Central memory CD8-positive, alpha-beta T cell (primary cell): ENCODE measurements around the gene UBE2E2.

Source experiments
- ATAC-seq: fragments of 150-1000 bp; cut with Tn5 transposase; replicated peaks from 2 replicates; pipeline ENCODE4 v1.10.0; 2022; ENCODE audit warnings: mild to moderate bottlenecking, moderate FRiP score, moderate number of reproducible peaks; ENCODE audit not compliant: poor library complexity, severe bottlenecking; ENCODE audit errors: extremely low read depth
- DNase-seq, 2 donors: peaks; one replicate each; pipeline ENCODE4 v3.0.0; 2021; ENCODE audit warnings: low spot score in 2 of 2
- H3K27ac Mint-ChIP-seq: one replicate; pipeline ENCODE4 v1.8.0; 2022; ENCODE audit warnings: low read depth, mild to moderate bottlenecking, moderate library complexity, mixed read lengths
- H3K27me3 Mint-ChIP-seq: one replicate; pipeline ENCODE4 v1.8.0; 2022; ENCODE audit warnings: mixed read lengths
- H3K36me3 Mint-ChIP-seq: one replicate; pipeline ENCODE4 v1.8.0; 2022; ENCODE audit warnings: mild to moderate bottlenecking, moderate library complexity, mixed read lengths; ENCODE audit not compliant: insufficient read depth
- H3K4me1 Mint-ChIP-seq: one replicate; pipeline ENCODE4 v1.8.0; 2022; ENCODE audit warnings: mixed read lengths
- H3K4me3 Mint-ChIP-seq: one replicate; pipeline ENCODE4 v1.8.0; 2022; ENCODE audit warnings: mild to moderate bottlenecking, moderate library complexity, mixed read lengths
- H3K9me3 Mint-ChIP-seq: one replicate; pipeline ENCODE4 v1.8.0; 2022; ENCODE audit warnings: mixed read lengths

UBE2E2 gene

GRCh38 chr3:23402728-23403492, 199.8 kb downstream of the UBE2E2 start:
- DNase-seq (no peak), ATAC-seq (no peak)
- H3K27me3 Mint-ChIP-seq = no peaks in the 10 kb centered on the region
- H3K36me3 Mint-ChIP-seq = no peaks in the 10 kb centered on the region
- H3K9me3 Mint-ChIP-seq = peaks cover 5% of the 10 kb centered on the region
- no peak overlapping the region for H3K4me3 Mint-ChIP-seq
- no peaks in the 10 kb centered on the region for H3K4me1 Mint-ChIP-seq
- H3K27ac Mint-ChIP-seq = no peak overlapping the region

GRCh38 chr3:23404246-23404645, 201.1 kb downstream of the UBE2E2 start:
- peaks cover 5% of the 10 kb centered on the region for H3K9me3 Mint-ChIP-seq
- no peak overlapping the region for H3K27ac Mint-ChIP-seq
- ATAC-seq = no peak
- no peak overlapping the region for H3K4me3 Mint-ChIP-seq
- H3K4me1 Mint-ChIP-seq = no peaks in the 10 kb centered on the region
- no peaks in the 10 kb centered on the region for H3K27me3 Mint-ChIP-seq
- no peak for DNase-seq
- H3K36me3 Mint-ChIP-seq = no peaks in the 10 kb centered on the region

- ATAC-seq = no peak
- peaks cover 5% of the 10 kb centered on the region for H3K9me3 Mint-ChIP-seq
- H3K27ac Mint-ChIP-seq = no peak overlapping the region
- H3K36me3 Mint-ChIP-seq = no peaks in the 10 kb centered on the region
- no peaks in the 10 kb centered on the region for H3K4me1 Mint-ChIP-seq
- H3K4me3 Mint-ChIP-seq = no peak overlapping the region
- DNase-seq = no peak
- H3K27me3 Mint-ChIP-seq = no peaks in the 10 kb centered on the region
Observed at GRCh38 chr3:23405081-23405480, 202.0 kb downstream of the UBE2E2 start.

GRCh38 chr3:23406601-23407000, 203.5 kb downstream of the UBE2E2 start:
- no peaks in the 10 kb centered on the region for H3K4me1 Mint-ChIP-seq
- no peaks in the 10 kb centered on the region for H3K36me3 Mint-ChIP-seq
- H3K27me3 Mint-ChIP-seq = peaks cover 12% of the 10 kb centered on the region
- no peak for ATAC-seq
- no peak overlapping the region for H3K4me3 Mint-ChIP-seq
- peaks cover 5% of the 10 kb centered on the region for H3K9me3 Mint-ChIP-seq
- no peak for DNase-seq
- H3K27ac Mint-ChIP-seq = no peak overlapping the region

GRCh38 chr3:23418026-23418425, 214.9 kb downstream of the UBE2E2 start:
- H3K36me3 Mint-ChIP-seq = peaks cover 2% of the 10 kb centered on the region
- no peaks in the 10 kb centered on the region for H3K4me1 Mint-ChIP-seq
- ATAC-seq (no peak), DNase-seq (no peak)
- H3K27me3 Mint-ChIP-seq = no peaks in the 10 kb centered on the region
- no peak overlapping the region for H3K4me3 Mint-ChIP-seq
- no peak overlapping the region for H3K27ac Mint-ChIP-seq
- peaks cover 6% of the 10 kb centered on the region for H3K9me3 Mint-ChIP-seq

- ATAC-seq = no peak
- peaks cover 12% of the 10 kb centered on the region for H3K27me3 Mint-ChIP-seq
- H3K9me3 Mint-ChIP-seq = no peaks in the 10 kb centered on the region
- H3K36me3 Mint-ChIP-seq = peaks cover 2% of the 10 kb centered on the region
- H3K4me1 Mint-ChIP-seq = no peaks in the 10 kb centered on the region
- no peak overlapping the region for H3K4me3 Mint-ChIP-seq
- H3K27ac Mint-ChIP-seq = no peak overlapping the region
- no peak for DNase-seq
Observed at GRCh38 chr3:23421811-23422516, 218.8 kb downstream of the UBE2E2 start.

GRCh38 chr3:23422517-23422851, 219.4 kb downstream of the UBE2E2 start:
- DNase-seq = no peak
- Mint-ChIP-seq H3K4me3 (no peak overlapping the region), H3K9me3 (no peaks in the 10 kb centered on the region), H3K27me3 (peaks cover 12% of the 10 kb centered on the region), H3K4me1 (no peaks in the 10 kb centered on the region), H3K36me3 (peaks cover 2% of the 10 kb centered on the region), H3K27ac (no peak overlapping the region)
- no peak for ATAC-seq

- Mint-ChIP-seq H3K4me3 (no peak overlapping the region), H3K27ac (no peak overlapping the region), H3K4me1 (no peaks in the 10 kb centered on the region), H3K9me3 (no peaks in the 10 kb centered on the region), H3K36me3 (peaks cover 2% of the 10 kb centered on the region), H3K27me3 (peaks cover 12% of the 10 kb centered on the region)
- ATAC-seq (no peak), DNase-seq (no peak)
Observed at GRCh38 chr3:23425410-23425809, 222.3 kb downstream of the UBE2E2 start.

- no peak overlapping the region for H3K4me3 Mint-ChIP-seq
- peaks cover 6% of the 10 kb centered on the region for H3K4me1 Mint-ChIP-seq
- no peak for DNase-seq
- H3K27me3 Mint-ChIP-seq = peaks cover 4% of the 10 kb centered on the region
- H3K36me3 Mint-ChIP-seq = peaks cover 2% of the 10 kb centered on the region
- no peaks in the 10 kb centered on the region for H3K9me3 Mint-ChIP-seq
- no peak overlapping the region for H3K27ac Mint-ChIP-seq
- no peak for ATAC-seq
Observed at GRCh38 chr3:23430781-23431398, 227.8 kb downstream of the UBE2E2 start.

- DNase-seq (no peak), ATAC-seq (no peak)
- no peak overlapping the region for H3K4me3 Mint-ChIP-seq
- peaks cover 6% of the 10 kb centered on the region for H3K4me1 Mint-ChIP-seq
- H3K27me3 Mint-ChIP-seq = peaks cover 3% of the 10 kb centered on the region
- H3K9me3 Mint-ChIP-seq = no peaks in the 10 kb centered on the region
- H3K27ac Mint-ChIP-seq = no peak overlapping the region
- H3K36me3 Mint-ChIP-seq = peaks cover 2% of the 10 kb centered on the region
Observed at GRCh38 chr3:23431764-23432163, 228.6 kb downstream of the UBE2E2 start.

GRCh38 chr3:23435318-23435717, 232.2 kb downstream of the UBE2E2 start:
- ATAC-seq = no peak
- no peak for DNase-seq
- Mint-ChIP-seq H3K4me3 (no peak overlapping the region), H3K27me3 (peaks cover 15% of the 10 kb centered on the region), H3K4me1 (peaks cover 6% of the 10 kb centered on the region), H3K27ac (no peak overlapping the region), H3K36me3 (peaks cover 3% of the 10 kb centered on the region), H3K9me3 (no peaks in the 10 kb centered on the region)

GRCh38 chr3:23435904-23436303, 232.8 kb downstream of the UBE2E2 start:
- no peaks in the 10 kb centered on the region for H3K9me3 Mint-ChIP-seq
- no peak overlapping the region for H3K4me3 Mint-ChIP-seq
- peaks cover 3% of the 10 kb centered on the region for H3K4me1 Mint-ChIP-seq
- ATAC-seq = no peak
- H3K36me3 Mint-ChIP-seq = peaks cover 1% of the 10 kb centered on the region
- DNase-seq = no peak
- H3K27me3 Mint-ChIP-seq = peaks cover 15% of the 10 kb centered on the region
- H3K27ac Mint-ChIP-seq = no peak overlapping the region
